HUES48 (cell line): ENCODE data around the gene PCDHGA7.
"Not testable (repeated sequence)": the region's sequence is repeated elsewhere in the genome, so short reads cannot be mapped to it uniquely, and the experiment has no call there.

Experiments used
- H3K27ac ChIP-seq: one replicate; pipeline ENCODE4 v1.7.0; 2013; ENCODE audit warnings: low read depth, low read length, inconsistent platforms
- H3K27me3 ChIP-seq: 2 replicates; pipeline ENCODE4 v1.6.1; 2013; ENCODE audit warnings: mild to moderate bottlenecking, low read length; ENCODE audit not compliant: control insufficient read depth, insufficient read depth
- H3K36me3 ChIP-seq: 2 replicates; pipeline ENCODE4 v1.6.1; 2013; ENCODE audit warnings: low read length; ENCODE audit not compliant: control insufficient read depth, insufficient read depth
- H3K4me1 ChIP-seq: 2 replicates; pipeline ENCODE4 v1.6.1; 2013; ENCODE audit warnings: mild to moderate bottlenecking, low read length; ENCODE audit not compliant: control insufficient read depth, insufficient read depth
- H3K4me3 ChIP-seq: 2 replicates; pipeline ENCODE4 v1.5.1; 2013; ENCODE audit warnings: mild to moderate bottlenecking, low read depth, low read length
- H3K9ac ChIP-seq: 2 replicates; pipeline ENCODE4 v1.6.1; 2013; ENCODE audit warnings: mild to moderate bottlenecking, low read depth, low read length, moderate library complexity
- H3K9me3 ChIP-seq: 2 replicates; pipeline ENCODE4 v1.6.1; 2013; ENCODE audit warnings: low read length; ENCODE audit not compliant: control insufficient read depth, insufficient read depth

Gene PCDHGA7

DNA sequence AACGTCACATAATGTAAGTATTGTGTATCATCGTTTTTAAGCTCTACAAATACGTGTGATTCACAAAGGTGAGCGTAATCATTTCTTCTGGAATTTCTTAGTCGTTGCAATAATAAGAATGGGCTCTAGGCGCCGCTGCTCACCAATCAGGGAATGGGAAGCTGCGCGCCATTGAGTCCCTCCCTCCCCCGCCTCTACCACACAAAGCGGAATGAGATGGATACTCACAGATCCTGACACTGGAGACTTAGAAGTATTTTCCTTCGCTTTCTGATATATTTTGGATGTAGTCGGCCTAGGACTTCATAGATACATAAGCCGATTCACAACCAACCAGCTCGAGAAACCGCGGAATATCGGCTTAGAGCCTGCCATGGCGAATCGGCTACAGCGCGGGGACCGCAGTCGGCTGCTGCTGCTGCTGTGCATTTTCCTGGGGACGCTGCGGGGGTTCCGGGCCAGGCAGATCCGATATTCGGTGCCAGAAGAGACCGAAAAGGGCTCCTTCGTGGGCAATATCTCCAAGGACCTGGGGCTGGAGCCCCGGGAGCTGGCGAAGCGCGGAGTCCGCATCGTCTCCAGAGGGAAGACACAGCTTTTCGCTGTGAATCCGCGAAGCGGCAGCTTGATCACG lies 38.4 kb downstream of the PCDHGA7 start, which contains the start of gene PCDHGA11:
Gene PCDHGA11 (plus strand): TSS at position 197 of the 634 bp plus-strand sequence. CDS start 177 bp downstream, at position 374.
- H3K9me3 ChIP-seq: peaks cover 46% of the 10 kb centered on the region
- peak within 1 kb of the TSS; percentile 58 for H3K4me3 ChIP-seq
- peaks cover 20% of the 10 kb centered on the region for H3K27me3 ChIP-seq
- H3K4me1 ChIP-seq: no peaks in the 10 kb centered on the region
- no peak within 1 kb of the TSS for H3K27ac ChIP-seq
- no peak within 1 kb of the TSS for H3K9ac ChIP-seq
- H3K36me3 ChIP-seq: no peaks in the 10 kb centered on the region

DNA sequence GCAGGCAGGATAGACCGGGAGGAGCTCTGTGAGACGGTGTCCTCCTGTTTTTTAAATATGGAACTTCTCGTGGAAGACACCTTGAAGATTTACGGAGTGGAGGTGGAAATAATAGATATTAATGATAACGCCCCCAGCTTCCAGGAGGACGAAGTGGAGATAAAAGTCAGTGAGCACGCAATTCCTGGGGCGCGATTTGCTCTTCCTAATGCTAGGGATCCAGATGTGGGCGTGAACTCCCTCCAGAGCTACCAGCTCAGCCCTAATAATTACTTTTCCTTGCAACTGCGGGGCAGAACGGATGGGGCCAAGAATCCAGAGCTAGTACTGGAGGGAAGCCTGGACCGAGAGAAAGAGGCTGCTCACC lies 38.9 kb downstream of the PCDHGA7 start:
- 0 out of 2 replicates have a peak, but pooled peaks cover 3% of the 10 kb centered on the region for H3K36me3 ChIP-seq
- peaks cover 49% of the 10 kb centered on the region for H3K9me3 ChIP-seq
- H3K9ac ChIP-seq: no peak overlapping the region
- no peak overlapping the region for H3K27ac ChIP-seq
- H3K27me3 ChIP-seq: peaks cover 20% of the 10 kb centered on the region
- H3K4me3 ChIP-seq: peak overlapping the region; percentile 58
- no peaks in the 10 kb centered on the region for H3K4me1 ChIP-seq

DNA sequence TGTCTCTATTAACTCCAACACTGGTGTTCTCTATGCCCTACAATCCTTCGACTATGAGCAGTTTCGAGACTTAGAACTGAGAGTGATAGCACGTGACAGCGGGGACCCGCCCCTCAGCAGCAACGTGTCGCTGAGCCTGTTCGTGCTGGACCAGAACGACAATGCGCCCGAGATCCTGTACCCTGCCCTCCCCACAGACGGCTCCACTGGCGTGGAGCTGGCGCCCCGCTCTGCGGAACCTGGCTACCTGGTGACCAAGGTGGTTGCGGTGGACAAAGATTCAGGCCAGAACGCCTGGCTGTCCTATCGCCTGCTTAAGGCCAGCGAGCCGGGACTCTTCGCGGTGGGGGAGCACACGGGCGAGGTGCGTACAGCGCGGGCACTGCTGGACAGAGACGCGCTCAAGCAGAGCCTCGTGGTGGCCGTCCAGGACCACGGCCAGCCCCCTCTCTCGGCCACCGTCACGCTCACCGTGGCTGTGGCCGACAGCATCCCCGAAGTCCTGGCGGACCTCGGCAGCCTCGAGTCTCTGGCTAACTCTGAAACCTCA lies 40.3 kb downstream of the PCDHGA7 start:
- no peaks in the 10 kb centered on the region for H3K4me1 ChIP-seq
- H3K9me3 ChIP-seq: peaks cover 62% of the 10 kb centered on the region
- no peak overlapping the region for H3K9ac ChIP-seq
- H3K4me3 ChIP-seq: no peak overlapping the region
- H3K27me3 ChIP-seq: peaks cover 20% of the 10 kb centered on the region
- H3K27ac ChIP-seq: no peak overlapping the region
- 0 out of 2 replicates have a peak, but pooled peaks cover 4% of the 10 kb centered on the region for H3K36me3 ChIP-seq

DNA sequence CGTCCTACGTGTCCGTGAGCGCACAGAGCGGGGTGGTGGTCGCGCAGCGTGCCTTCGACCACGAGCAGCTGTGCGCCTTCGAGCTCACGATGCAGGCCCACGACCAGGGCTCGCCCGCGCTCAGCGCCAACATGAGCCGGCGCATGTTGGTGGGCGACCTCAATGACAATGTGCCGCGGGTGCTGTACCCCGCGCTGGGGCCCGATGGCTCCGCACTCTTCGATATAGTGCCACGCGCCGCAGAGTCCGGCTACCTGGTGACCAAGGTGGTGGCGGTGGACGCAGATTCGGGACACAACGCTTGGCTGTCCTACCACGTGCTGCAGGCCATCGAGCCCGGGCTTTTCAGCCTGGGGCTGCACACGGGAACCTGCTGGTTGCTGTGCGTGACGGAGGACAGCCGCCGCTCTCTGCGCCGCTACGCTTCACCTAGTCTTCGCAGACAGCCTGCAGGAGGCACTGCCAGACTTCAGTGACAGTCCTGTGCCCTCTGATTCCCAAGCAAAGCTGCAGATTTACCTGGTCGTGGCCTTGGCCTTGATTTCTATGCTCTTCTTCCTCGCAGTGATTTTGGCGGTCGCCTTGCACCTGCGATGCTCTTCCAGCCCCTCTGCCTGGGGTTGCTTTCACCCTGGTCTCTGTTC lies 45.4 kb downstream of the PCDHGA7 start:
- H3K9ac ChIP-seq: no peak overlapping the region
- peaks cover 61% of the 10 kb centered on the region for H3K9me3 ChIP-seq

DNA sequence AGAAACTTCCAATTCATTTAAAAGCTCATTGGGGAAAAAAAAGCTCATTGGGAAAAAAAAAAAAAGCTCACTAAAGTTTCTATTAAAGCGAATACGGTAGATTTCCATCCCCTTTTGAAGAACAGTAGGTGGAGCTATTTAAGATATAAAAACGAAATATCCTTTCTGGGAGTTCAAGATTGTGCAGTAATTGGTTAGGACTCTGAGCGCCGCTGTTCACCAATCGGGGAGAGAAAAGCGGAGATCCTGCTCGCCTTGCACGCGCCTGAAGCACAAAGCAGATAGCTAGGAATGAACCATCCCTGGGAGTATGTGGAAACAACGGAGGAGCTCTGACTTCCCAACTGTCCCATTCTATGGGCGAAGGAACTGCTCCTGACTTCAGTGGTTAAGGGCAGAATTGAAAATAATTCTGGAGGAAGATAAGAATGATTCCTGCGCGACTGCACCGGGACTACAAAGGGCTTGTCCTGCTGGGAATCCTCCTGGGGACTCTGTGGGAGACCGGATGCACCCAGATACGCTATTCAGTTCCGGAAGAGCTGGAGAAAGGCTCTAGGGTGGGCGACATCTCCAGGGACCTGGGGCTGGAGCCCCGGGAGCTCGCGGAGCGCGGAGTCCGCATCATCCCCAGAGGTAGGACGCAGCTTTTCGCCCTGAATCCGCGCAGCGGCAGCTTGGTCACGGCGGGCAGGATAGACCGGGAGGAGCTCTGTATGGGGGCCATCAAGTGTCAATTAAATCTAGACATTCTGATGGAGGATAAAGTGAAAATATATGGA lies 48.0 kb downstream of the PCDHGA7 start, which contains the start of gene PCDHGA12:
Gene PCDHGA12 (plus strand): TSS at position 176 of the 782 bp plus-strand sequence. CDS start 253 bp downstream, at position 429.
- peaks cover 51% of the 10 kb centered on the region for H3K9me3 ChIP-seq
- no peak within 1 kb of the TSS for H3K27ac ChIP-seq
- H3K36me3 ChIP-seq: 0 out of 2 replicates have a peak, but pooled peaks cover 4% of the 10 kb centered on the region
- H3K4me1 ChIP-seq: no peaks in the 10 kb centered on the region
- no peaks in the 10 kb centered on the region for H3K27me3 ChIP-seq
- no peak within 1 kb of the TSS for H3K9ac ChIP-seq
- H3K4me3 ChIP-seq: no peak within 1 kb of the TSS

More for the DNA sequence above, 45.4 kb downstream of the PCDHGA7 start:
- H3K36me3 ChIP-seq: 0 out of 2 replicates have a peak, but pooled peaks cover 4% of the 10 kb centered on the region
- H3K4me1 ChIP-seq: no peaks in the 10 kb centered on the region
- H3K4me3 ChIP-seq: no peak overlapping the region
- no peak overlapping the region for H3K27ac ChIP-seq
- no peaks in the 10 kb centered on the region for H3K27me3 ChIP-seq

DNA sequence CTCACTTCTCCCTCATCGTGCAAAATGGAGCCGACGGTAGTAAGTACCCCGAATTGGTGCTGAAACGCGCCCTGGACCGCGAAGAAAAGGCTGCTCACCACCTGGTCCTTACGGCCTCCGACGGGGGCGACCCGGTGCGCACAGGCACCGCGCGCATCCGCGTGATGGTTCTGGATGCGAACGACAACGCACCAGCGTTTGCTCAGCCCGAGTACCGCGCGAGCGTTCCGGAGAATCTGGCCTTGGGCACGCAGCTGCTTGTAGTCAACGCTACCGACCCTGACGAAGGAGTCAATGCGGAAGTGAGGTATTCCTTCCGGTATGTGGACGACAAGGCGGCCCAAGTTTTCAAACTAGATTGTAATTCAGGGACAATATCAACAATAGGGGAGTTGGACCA lies 48.7 kb downstream of the PCDHGA7 start:
- Histone ChIP-seq H3K27ac (no peak overlapping the region), H3K27me3 (no peaks in the 10 kb centered on the region), H3K9ac (no peak overlapping the region), H3K36me3 (0 out of 2 replicates have a peak, but pooled peaks cover 3% of the 10 kb centered on the region), H3K4me1 (no peaks in the 10 kb centered on the region), H3K4me3 (no peak overlapping the region), H3K9me3 (peaks cover 51% of the 10 kb centered on the region)

DNA sequence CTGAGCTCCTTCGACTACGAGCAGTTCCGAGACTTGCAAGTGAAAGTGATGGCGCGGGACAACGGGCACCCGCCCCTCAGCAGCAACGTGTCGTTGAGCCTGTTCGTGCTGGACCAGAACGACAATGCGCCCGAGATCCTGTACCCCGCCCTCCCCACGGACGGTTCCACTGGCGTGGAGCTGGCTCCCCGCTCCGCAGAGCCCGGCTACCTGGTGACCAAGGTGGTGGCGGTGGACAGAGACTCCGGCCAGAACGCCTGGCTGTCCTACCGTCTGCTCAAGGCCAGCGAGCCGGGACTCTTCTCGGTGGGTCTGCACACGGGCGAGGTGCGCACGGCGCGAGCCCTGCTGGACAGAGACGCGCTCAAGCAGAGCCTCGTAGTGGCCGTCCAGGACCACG lies 49.8 kb downstream of the PCDHGA7 start:
- not testable (repeated sequence) for H3K27me3 ChIP-seq, H3K9ac ChIP-seq, H3K4me1 ChIP-seq, H3K36me3 ChIP-seq, H3K4me3 ChIP-seq, H3K27ac ChIP-seq
- peaks cover 41% of the 10 kb centered on the region for H3K9me3 ChIP-seq

DNA sequence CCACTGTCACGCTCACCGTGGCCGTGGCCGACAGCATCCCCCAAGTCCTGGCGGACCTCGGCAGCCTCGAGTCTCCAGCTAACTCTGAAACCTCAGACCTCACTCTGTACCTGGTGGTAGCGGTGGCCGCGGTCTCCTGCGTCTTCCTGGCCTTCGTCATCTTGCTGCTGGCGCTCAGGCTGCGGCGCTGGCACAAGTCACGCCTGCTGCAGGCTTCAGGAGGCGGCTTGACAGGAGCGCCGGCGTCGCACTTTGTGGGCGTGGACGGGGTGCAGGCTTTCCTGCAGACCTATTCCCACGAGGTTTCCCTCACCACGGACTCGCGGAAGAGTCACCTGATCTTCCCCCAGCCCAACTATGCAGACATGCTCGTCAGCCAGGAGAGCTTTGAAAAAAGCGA lies 50.2 kb downstream of the PCDHGA7 start:
- H3K36me3 ChIP-seq, H3K27me3 ChIP-seq, H3K4me3 ChIP-seq, H3K4me1 ChIP-seq, H3K27ac ChIP-seq, H3K9ac ChIP-seq: not testable (repeated sequence)
- H3K9me3 ChIP-seq: peaks cover 37% of the 10 kb centered on the region

DNA sequence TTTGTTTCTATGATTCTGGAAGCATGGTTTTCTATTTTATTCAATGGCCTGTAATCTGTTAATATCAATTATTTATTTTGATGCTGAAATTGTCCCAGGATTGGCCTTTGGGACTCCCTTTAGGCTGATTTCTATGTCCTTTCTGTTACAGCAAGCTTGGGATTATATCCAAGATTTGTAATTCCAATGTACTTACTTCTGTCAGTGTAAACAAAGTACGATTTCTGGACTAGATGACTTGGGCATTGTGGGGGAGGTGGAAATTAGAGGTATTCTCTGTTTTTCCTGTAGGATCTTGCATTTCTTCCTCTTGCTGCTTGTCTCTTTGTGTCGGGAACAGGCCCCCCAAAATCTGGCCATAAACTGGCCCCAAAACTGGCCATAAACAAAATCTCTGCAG lies 51.5 kb downstream of the PCDHGA7 start:
- no peak overlapping the region for H3K27ac ChIP-seq
- no peaks in the 10 kb centered on the region for H3K4me1 ChIP-seq
- peaks cover 27% of the 10 kb centered on the region for H3K9me3 ChIP-seq
- H3K4me3 ChIP-seq: no peak overlapping the region
- no peaks in the 10 kb centered on the region for H3K27me3 ChIP-seq
- H3K36me3 ChIP-seq: no peaks in the 10 kb centered on the region
- no peak overlapping the region for H3K9ac ChIP-seq
